Measurements from ENCODE around the gene MAB21L1. TPM values are rescaled to one million over a fixed set of nuclear protein-coding genes. Genes with fewer than 3 reads are reported as not detected.

MAB21L1 gene
- total and polyA plus RNA-seq, 2 donors (not counting 3 experiments of a cell fraction or from before 2014, with no cell fraction given) = 0.03 TPM; not detected in 1

DNA sequence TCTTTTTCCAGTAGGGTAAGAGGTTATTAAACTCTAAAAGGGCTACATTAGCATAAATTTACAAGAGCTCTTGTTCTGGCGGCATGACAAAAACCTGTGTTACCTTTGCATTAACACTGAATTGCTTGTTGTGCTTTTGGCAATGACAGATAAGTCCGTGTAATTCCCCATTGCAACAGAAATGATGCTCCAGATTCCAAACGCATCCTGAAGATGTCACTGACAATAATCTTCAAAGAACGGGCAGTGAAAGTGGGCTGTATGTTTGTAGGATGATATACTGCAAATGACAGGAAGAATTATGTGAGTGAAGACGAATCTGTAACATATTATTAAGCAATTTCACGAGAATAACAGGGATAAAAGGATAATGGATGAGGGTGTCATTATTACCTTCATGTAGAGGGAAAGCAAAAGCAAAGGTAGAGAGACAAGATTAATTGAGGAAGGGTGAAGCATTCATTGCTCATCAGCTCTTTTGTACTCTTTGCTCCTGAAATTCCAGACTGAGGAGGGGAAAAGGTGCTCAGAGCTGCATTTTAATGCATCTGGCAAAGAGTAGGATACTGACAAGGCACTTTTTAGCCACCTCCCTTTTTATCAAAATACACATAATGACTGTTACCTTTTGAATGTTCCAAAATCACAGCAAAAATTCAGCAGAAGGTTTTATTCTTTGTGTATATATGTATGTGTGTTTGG, 38.5 kb upstream of the MAB21L1 start:
- ChIA-PET POLR2A (no interaction called here), CTCF (no interaction called here)
- no peaks in the 10 kb centered on the region for H3K9me3 ChIP-seq (replicated peaks; ENCODE audit: control insufficient read depth, insufficient read depth, low read length)
- DNase-seq (ENCODE audit: low read depth, low spot score) = no peak
- no peaks in the 10 kb centered on the region for H3K9me1 ChIP-seq (replicated peaks; ENCODE audit: control insufficient read depth, extremely low read depth, insufficient read depth, low read length)
- H3K36me3 ChIP-seq (ENCODE audit: control insufficient read depth in 2 of 2, extremely low read depth in 1 of 2, insufficient read depth in 2 of 2, low read length in 2 of 2) = no peaks in the 10 kb centered on the region
- no peak for TF ChIP-seq POLR2A (IDR thresholded peaks at IDR 0.05; ENCODE audit: low read depth, low read length)
- no peak for TF ChIP-seq EZH2 (IDR thresholded peaks at IDR 0.05; ENCODE audit: borderline replicate concordance, low read depth, low read length, severe bottlenecking)
- TF ChIP-seq GATA2 (IDR thresholded peaks at IDR 0.05; ENCODE audit: insufficient read depth, insufficient read length, low read depth, low read length) = no peak
- TF ChIP-seq FOS (IDR thresholded peaks at IDR 0.05; ENCODE audit: borderline replicate concordance, insufficient read depth, low read length) = no peak
- no peaks in the 10 kb centered on the region for H3K4me1 ChIP-seq (ENCODE audit: control insufficient read depth, extremely low read depth, insufficient read depth, low read length)
- no TSS peak for BruUV-seq (replicated peaks)
- no peaks in the 10 kb centered on the region for H3K79me2 ChIP-seq (ENCODE audit: control insufficient read depth, insufficient read depth, low read length)
- no peak overlapping the region for H3K4me2 ChIP-seq (ENCODE audit: insufficient read depth, low read length)
- no peak overlapping the region for H3K9ac ChIP-seq (replicated peaks; ENCODE audit: extremely low read depth, insufficient read depth, low read length)
- intact Hi-C loops (cut with micrococcal nuclease) (no loop called here), dilution Hi-C loops (cut with MboI; ENCODE audit: extremely low pct_ligation_motif_present, low sequenced_read_pairs) (no loop called here)
- H3K27ac ChIP-seq (ENCODE audit: insufficient read depth, low read depth, low read length) = no peak overlapping the region
- H3K4me3 ChIP-seq (replicated peaks in 1 of 3; ENCODE audit: insufficient read depth in 1 of 3, low read depth in 1 of 3, low read length in 3 of 3) = no peak overlapping the region
- no peak for FAIRE-seq
- no peaks in the 10 kb centered on the region for H3K27me3 ChIP-seq (ENCODE audit: control insufficient read depth in 2 of 2, insufficient read depth in 2 of 2, low read length in 2 of 2)
- H4K20me1 ChIP-seq (replicated peaks; ENCODE audit: control insufficient read depth, extremely low read depth, insufficient read depth, low read length) = no peaks in the 10 kb centered on the region
- no peak overlapping the region for H2AFZ ChIP-seq (ENCODE audit: low read depth, low read length)

DNA sequence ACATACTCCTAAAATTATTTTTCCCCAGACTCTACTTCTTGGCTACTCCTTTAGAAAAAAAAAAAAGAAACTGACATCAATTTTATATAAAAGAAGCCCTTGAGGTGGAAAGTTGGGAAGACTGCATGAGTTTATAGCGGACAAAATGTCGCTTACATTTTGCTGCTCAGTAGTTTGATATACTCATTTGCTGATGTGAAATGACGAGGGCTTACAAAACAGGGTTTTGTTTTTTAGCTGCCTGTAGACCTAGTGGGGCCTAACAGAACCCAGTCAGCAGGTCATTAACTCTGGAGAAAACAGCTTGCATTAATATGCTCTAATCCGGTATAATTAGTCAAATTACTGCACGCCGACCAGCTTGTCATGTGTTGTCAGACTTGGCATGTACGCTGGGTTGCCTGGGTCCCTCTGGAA, 37.6 kb upstream of the MAB21L1 start:
- BruUV-seq (replicated peaks) = no TSS peak
- Histone ChIP-seq H3K9me1 (replicated peaks; ENCODE audit: control insufficient read depth, extremely low read depth, insufficient read depth, low read length) (no peaks in the 10 kb centered on the region), H3K9ac (replicated peaks; ENCODE audit: extremely low read depth, insufficient read depth, low read length) (no peak overlapping the region), H3K79me2 (ENCODE audit: control insufficient read depth, insufficient read depth, low read length) (no peaks in the 10 kb centered on the region), H3K27ac (ENCODE audit: insufficient read depth, low read depth, low read length) (no peak overlapping the region), H4K20me1 (replicated peaks; ENCODE audit: control insufficient read depth, extremely low read depth, insufficient read depth, low read length) (no peaks in the 10 kb centered on the region), H3K4me3 (replicated peaks in 1 of 3; ENCODE audit: insufficient read depth in 1 of 3, low read depth in 1 of 3, low read length in 3 of 3) (no peak overlapping the region), H3K4me1 (ENCODE audit: control insufficient read depth, extremely low read depth, insufficient read depth, low read length) (no peaks in the 10 kb centered on the region), H3K36me3 (ENCODE audit: control insufficient read depth in 2 of 2, extremely low read depth in 1 of 2, insufficient read depth in 2 of 2, low read length in 2 of 2) (no peaks in the 10 kb centered on the region), H2AFZ (ENCODE audit: low read depth, low read length) (no peak overlapping the region), H3K9me3 (replicated peaks; ENCODE audit: control insufficient read depth, insufficient read depth, low read length) (no peaks in the 10 kb centered on the region), H3K27me3 (ENCODE audit: control insufficient read depth in 2 of 2, insufficient read depth in 2 of 2, low read length in 2 of 2) (no peaks in the 10 kb centered on the region), H3K4me2 (ENCODE audit: insufficient read depth, low read length) (no peak overlapping the region)
- intact Hi-C loops (cut with micrococcal nuclease) (no loop called here), dilution Hi-C loops (cut with MboI; ENCODE audit: extremely low pct_ligation_motif_present, low sequenced_read_pairs) (no loop called here)
- DNase-seq (ENCODE audit: low read depth, low spot score) = no peak
- no peak for TF ChIP-seq POLR2AphosphoS5 (IDR thresholded peaks at IDR 0.05; ENCODE audit: insufficient read depth, low read depth, low read length)
- TF ChIP-seq GATA2 (IDR thresholded peaks at IDR 0.05; ENCODE audit: insufficient read depth, insufficient read length, low read depth, low read length) = no peak
- TF ChIP-seq, protein P1, sequence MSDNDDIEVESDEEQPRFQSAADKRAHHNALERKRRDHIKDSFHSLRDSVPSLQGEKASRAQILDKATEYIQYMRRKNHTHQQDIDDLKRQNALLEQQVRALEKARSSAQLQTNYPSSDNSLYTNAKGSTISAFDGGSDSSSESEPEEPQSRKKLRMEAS (IDR thresholded peaks at IDR 0.05; ENCODE audit: insufficient read depth, insufficient read length) = no peak
- no peak for TF ChIP-seq JUN (IDR thresholded peaks at IDR 0.05; ENCODE audit: borderline replicate concordance, insufficient read depth, insufficient read length, low read depth)
- TF ChIP-seq FOS (IDR thresholded peaks at IDR 0.05; ENCODE audit: borderline replicate concordance, insufficient read depth, low read length) = no peak
- TF ChIP-seq POLR2A (IDR thresholded peaks at IDR 0.05; ENCODE audit: low read depth, low read length) = no peak
- no peak for FAIRE-seq
- ChIA-PET CTCF (no interaction called here), POLR2A (no interaction called here)

Measured in endothelial cell of umbilical vein (primary cell).